Mesendoderm (in vitro differentiated cells): ENCODE data around the gene PDAP1.
A peak's percentile ranks its signal among the peaks of the same experiment; 100 is the strongest.

ENCODE experiments used
- DNase-seq: peaks from one replicate; pipeline ENCODE4 v3.0.0; 2013
- H2AK5ac ChIP-seq: 2 replicates; pipeline ENCODE4 v1.6.1; 2013; ENCODE audit warnings: low read length, inconsistent platforms
- H2BK120ac ChIP-seq: 2 replicates; pipeline ENCODE4 v1.6.1; 2013; ENCODE audit warnings: low read depth, mild to moderate bottlenecking, low read length, moderate library complexity, mixed read lengths
- H2BK15ac ChIP-seq: replicated peaks from 2 replicates; pipeline ENCODE4 v1.6.1; 2013; ENCODE audit warnings: low read depth, mild to moderate bottlenecking, moderate library complexity
- H2BK5ac ChIP-seq: 2 replicates; pipeline ENCODE4 v1.6.1; 2013; ENCODE audit warnings: low read length, inconsistent platforms
- H3K18ac ChIP-seq: 2 replicates; pipeline ENCODE4 v1.6.1; 2013; ENCODE audit warnings: mild to moderate bottlenecking, low read length, mixed read lengths
- H3K23ac ChIP-seq: one replicate; pipeline ENCODE4 v1.6.1; 2013; ENCODE audit warnings: low read length
- H3K27ac ChIP-seq: 2 replicates; pipeline ENCODE4 v1.5.1; 2013; ENCODE audit warnings: low read depth, mild to moderate bottlenecking, inconsistent platforms, low read length, moderate library complexity
- H3K27me3 ChIP-seq: 2 replicates; pipeline ENCODE4 v1.6.1; 2013; ENCODE audit warnings: low read length, control low read depth, mild to moderate bottlenecking, inconsistent platforms; ENCODE audit not compliant: insufficient read depth, poor library complexity
- H3K36me3 ChIP-seq: 2 replicates; pipeline ENCODE4 v1.6.1; 2013; ENCODE audit warnings: low read length, inconsistent platforms; ENCODE audit not compliant: control insufficient read depth, insufficient read depth
- H3K4ac ChIP-seq: one replicate; pipeline ENCODE4 v1.6.1; 2013; ENCODE audit warnings: low read depth, mild to moderate bottlenecking, low read length, moderate library complexity
- H3K4me1 ChIP-seq: 2 replicates; pipeline ENCODE4 v1.6.1; 2013; ENCODE audit warnings: low read depth, low read length, inconsistent platforms; ENCODE audit not compliant: control insufficient read depth
- H3K4me2 ChIP-seq: 2 replicates; pipeline ENCODE4 v1.6.1; 2013; ENCODE audit warnings: low read length
- H3K4me3 ChIP-seq: 2 replicates; pipeline ENCODE4 v1.5.1; 2013; ENCODE audit warnings: mild to moderate bottlenecking, low read length
- H3K56ac ChIP-seq: one replicate; pipeline ENCODE4 v1.6.1; 2013; ENCODE audit warnings: low read length
- H3K79me1 ChIP-seq: 2 replicates; pipeline ENCODE4 v1.6.1; 2013; ENCODE audit warnings: low read length, inconsistent platforms
- H3K79me2 ChIP-seq: 2 replicates; pipeline ENCODE4 v1.6.1; 2013; ENCODE audit warnings: mild to moderate bottlenecking, low read length; ENCODE audit not compliant: control insufficient read depth, insufficient read depth
- H3K9ac ChIP-seq: 2 replicates; pipeline ENCODE4 v1.6.1; 2013; ENCODE audit warnings: low read length, inconsistent platforms
- H4K5ac ChIP-seq: one replicate; pipeline ENCODE4 v1.6.1; 2013; ENCODE audit warnings: low read length
- H4K8ac ChIP-seq: one replicate; pipeline ENCODE4 v1.6.1; 2013; ENCODE audit warnings: low read depth, mild to moderate bottlenecking, control low read depth, low read length, moderate library complexity
- WGBS: extraction: QIAGEN DNeasy Blood & Tissue Kit; methylation state at CpG from one replicate; pipeline ENCODE4 v1.1.7; 2013; ENCODE audit warnings: low lambda C conversion rate, missing lambda C conversion rate; ENCODE audit not compliant: insufficient coverage; ENCODE audit errors: extremely low coverage; 5-methylcytosine and 5-hydroxymethylcytosine counted together

PDAP1 gene

DNA sequence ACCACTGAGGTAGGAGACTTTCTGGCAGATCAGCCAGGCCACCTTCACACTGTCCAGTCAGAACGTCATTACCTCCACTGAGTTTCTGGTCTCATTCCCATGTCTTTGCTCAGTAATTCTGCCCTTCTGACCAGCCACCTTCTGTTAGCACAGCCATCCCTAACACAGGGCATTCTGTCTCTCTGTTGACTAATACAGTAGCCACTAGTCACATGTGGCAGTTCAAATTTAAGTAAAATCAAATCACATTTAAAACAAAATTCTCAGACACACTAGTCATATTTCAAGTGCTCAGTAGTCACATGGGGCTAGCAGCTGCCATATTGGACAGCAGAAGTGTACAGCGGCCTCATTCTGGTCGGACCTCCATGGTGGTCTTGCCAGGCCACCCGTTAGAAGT lies 37.7 kb upstream of the PDAP1 start:
- Histone ChIP-seq H2BK15ac (no peak overlapping the region), H3K4ac (no peak overlapping the region), H3K27ac (no peak overlapping the region), H2AK5ac (no peak overlapping the region), H3K79me2 (peaks cover 4% of the 10 kb centered on the region), H2BK5ac (no peak overlapping the region), H3K79me1 (peaks cover 5% of the 10 kb centered on the region), H3K36me3 (peaks cover 21% of the 10 kb centered on the region), H3K18ac (no peak overlapping the region), H4K5ac (no peak overlapping the region), H4K8ac (no peak overlapping the region), H3K4me3 (no peak overlapping the region), H3K9ac (no peak overlapping the region), H3K4me2 (no peak overlapping the region), H3K56ac (no peak overlapping the region), H3K4me1 (no peaks in the 10 kb centered on the region), H3K27me3 (no peaks in the 10 kb centered on the region), H3K23ac (no peak overlapping the region), H2BK120ac (no peak overlapping the region)
- DNase-seq: no peak
- no CpG with 5 or more reads among the region's 4 CpGs for WGBS

DNA sequence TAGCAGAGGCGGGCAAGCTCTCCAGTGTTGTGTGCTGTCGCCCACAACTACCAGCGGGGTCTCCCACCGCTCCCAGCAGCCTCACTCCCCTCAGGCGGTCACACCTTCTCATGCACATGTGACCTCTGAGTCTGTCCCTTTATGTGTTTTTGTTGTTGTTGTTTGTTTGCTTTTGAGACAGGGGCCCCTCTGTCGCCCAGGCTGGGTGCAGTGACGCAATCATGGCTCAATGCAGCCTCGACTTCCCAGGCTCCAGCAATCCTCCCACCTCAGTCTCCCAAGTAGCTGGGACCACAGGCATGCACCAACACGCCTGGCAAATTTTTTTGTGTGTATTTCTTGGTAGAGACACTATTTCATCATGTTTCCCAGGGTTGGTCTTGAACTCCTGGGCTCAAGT lies 31.8 kb upstream of the PDAP1 start:
- H2BK120ac ChIP-seq: no peak overlapping the region
- H3K79me2 ChIP-seq: peaks cover 30% of the 10 kb centered on the region
- peak overlapping the region; percentile 10 for H3K9ac ChIP-seq
- H3K79me1 ChIP-seq: peaks cover 21% of the 10 kb centered on the region
- H2BK5ac ChIP-seq: no peak overlapping the region
- H3K4me2 ChIP-seq: no peak overlapping the region
- DNase-seq: peak; percentile 53
- no peak overlapping the region for H3K4ac ChIP-seq
- no peak overlapping the region for H3K27ac ChIP-seq
- no CpG with 5 or more reads among the region's 9 CpGs for WGBS
- H3K27me3 ChIP-seq: no peaks in the 10 kb centered on the region
- no peak overlapping the region for H4K8ac ChIP-seq
- peaks cover 9% of the 10 kb centered on the region for H3K36me3 ChIP-seq
- no peaks in the 10 kb centered on the region for H3K4me1 ChIP-seq
- no peak overlapping the region for H3K56ac ChIP-seq
- H3K23ac ChIP-seq: no peak overlapping the region
- H2BK15ac ChIP-seq: no peak overlapping the region
- no peak overlapping the region for H4K5ac ChIP-seq
- no peak overlapping the region for H3K18ac ChIP-seq
- no peak overlapping the region for H2AK5ac ChIP-seq
- H3K4me3 ChIP-seq: no peak overlapping the region

DNA sequence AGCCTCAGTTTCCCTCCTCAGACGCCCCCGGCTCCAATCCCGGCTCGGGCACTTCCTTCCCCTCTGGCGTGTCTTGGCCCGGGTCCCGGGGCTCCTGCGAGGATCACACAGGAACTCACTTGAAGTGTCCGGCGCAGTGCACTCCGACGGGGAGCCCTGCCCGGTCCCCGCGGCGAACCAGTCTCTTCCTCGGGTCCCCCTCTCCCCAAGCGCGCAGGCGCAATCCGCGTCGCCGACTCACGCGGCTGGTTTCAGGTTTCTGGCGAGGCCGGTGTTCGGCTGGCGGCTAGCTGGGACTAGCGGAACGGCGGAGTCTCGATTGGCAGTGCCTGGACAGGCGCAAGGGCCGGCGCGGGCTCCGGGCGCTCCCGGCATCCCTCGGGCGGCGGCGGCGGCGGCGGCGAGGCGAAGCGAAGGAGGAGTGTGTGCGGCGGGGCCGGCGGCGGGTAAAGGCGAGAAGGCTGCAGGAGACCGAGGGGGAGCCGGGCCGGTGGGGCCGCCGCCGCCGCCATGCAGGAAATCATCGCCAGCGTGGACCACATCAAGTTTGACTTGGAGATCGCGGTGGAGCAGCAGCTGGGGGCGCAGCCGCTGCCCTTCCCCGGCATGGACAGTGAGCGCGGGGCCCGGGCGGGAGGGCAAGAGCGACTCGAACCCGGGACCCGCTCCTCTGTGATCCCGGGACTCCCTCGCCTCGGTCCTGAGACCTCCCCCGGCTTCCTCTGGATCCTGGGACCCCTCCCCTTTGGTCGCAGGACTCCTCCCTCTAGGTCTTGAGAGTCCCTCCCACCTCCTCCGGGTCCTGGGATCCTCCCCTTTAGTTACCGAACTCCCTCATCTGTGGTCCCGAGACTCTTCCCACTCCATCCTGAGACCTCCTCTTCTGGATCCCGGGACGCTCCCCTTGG lies 30.4 kb upstream of the PDAP1 start, which contains the start of the genes CPSF4 and PTCD1:
CPSF4 (plus strand) TSS at position 371 of the 908 bp plus-strand sequence; CDS start at position 511, 140 bp downstream.
PTCD1 (minus strand) TSS at position 226 of the 908 bp plus-strand sequence. CDS start 3,556 bp downstream, outside the sequence.
- peaks cover 4% of the 10 kb centered on the region for H3K36me3 ChIP-seq
- peak within 1 kb of the TSS; percentile 98 for H4K8ac ChIP-seq
- peak within 1 kb of the TSS; percentile 19 for H2BK120ac ChIP-seq
- peak within 1 kb of the TSS; percentile 98 for H3K9ac ChIP-seq
- H3K56ac ChIP-seq: peak within 1 kb of the TSS; percentile 98
- peak within 1 kb of the TSS; percentile 88 for H3K4me3 ChIP-seq
- H3K79me1 ChIP-seq: peaks cover 21% of the 10 kb centered on the region
- no peak within 1 kb of the TSS for H4K5ac ChIP-seq
- peak within 1 kb of the TSS; percentile 96 for H3K4ac ChIP-seq
- H2BK15ac ChIP-seq: no peak within 1 kb of the TSS
- H3K4me2 ChIP-seq: peak within 1 kb of the TSS; percentile 84
- H3K27me3 ChIP-seq: no peaks in the 10 kb centered on the region
- peak within 1 kb of the TSS; percentile 88 for H3K18ac ChIP-seq
- no CpG with 5 or more reads among the region's 89 CpGs for WGBS
- peaks cover 30% of the 10 kb centered on the region for H3K79me2 ChIP-seq
- no peak within 1 kb of the TSS for H3K23ac ChIP-seq
- H3K27ac ChIP-seq: peak within 1 kb of the TSS; percentile 98
- H2BK5ac ChIP-seq: peak within 1 kb of the TSS; percentile 76
- no peaks in the 10 kb centered on the region for H3K4me1 ChIP-seq
- peak; percentile 97 for DNase-seq
- no peak within 1 kb of the TSS for H2AK5ac ChIP-seq

DNA sequence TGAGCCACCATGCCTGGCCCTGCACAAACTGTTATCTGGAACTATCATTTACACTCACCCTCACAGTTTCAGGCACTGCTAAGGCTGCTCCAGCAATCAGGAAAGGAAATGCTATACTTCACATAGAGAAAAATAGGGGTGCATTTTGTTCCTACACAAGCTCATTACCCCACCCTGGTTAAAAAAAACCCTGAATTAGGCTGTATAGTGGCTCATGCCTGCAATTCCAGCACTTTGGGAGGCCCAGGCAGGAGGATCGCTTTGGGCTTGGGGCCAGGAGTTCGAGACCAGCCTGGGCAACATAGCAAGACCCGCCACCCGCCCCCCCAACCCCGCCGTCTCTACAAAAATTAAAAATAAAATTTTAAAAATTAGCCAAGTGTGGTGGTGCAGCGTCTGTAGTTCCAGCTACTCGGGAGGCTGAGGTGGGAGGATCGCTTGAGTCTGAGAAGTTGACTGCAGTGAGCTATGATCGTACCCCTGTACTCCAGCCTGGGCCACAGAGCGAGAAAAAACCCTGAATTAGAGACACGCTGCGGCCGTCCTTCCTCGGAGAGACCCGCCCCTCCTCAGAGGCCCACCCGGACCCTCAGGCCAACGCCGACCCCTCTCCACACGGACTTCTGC lies 29.7 kb upstream of the PDAP1 start:
- Histone ChIP-seq H2AK5ac (no peak overlapping the region), H3K56ac (peak overlapping the region; percentile 98), H3K4me2 (peak overlapping the region; percentile 64), H3K4me3 (peak overlapping the region; percentile 55), H3K23ac (no peak overlapping the region), H4K8ac (no peak overlapping the region), H3K27me3 (no peaks in the 10 kb centered on the region), H3K27ac (no peak overlapping the region), H2BK120ac (no peak overlapping the region), H3K79me2 (peaks cover 30% of the 10 kb centered on the region), H3K4ac (no peak overlapping the region), H2BK5ac (no peak overlapping the region), H3K79me1 (peaks cover 21% of the 10 kb centered on the region), H3K9ac (peak overlapping the region; percentile 74), H3K4me1 (no peaks in the 10 kb centered on the region), H3K36me3 (peaks cover 6% of the 10 kb centered on the region), H3K18ac (peak overlapping the region; percentile 22), H2BK15ac (no peak overlapping the region), H4K5ac (no peak overlapping the region)
- WGBS: no CpG with 5 or more reads among the region's 20 CpGs
- DNase-seq: no peak

DNA sequence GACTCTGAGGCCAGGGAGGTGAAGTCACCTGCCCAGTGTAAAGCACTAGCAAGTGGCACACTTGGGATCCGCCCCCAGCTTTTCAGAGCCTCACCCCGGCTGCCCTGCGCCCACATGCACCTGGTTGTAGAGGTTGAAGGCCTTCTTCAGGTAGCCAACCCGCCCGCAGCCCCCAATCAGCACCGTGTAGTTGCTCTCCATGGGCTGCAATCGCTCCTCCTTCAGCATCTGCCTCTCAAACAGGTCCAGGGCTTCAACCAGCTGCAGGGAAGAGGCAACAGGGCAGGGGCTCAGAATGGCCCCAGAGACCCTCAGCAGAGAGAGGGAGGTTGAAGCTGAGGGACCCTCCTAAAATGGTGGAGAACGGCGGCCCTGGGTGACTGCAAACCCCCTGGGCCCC lies 24.8 kb upstream of the PDAP1 start:
- no CpG with 5 or more reads among the region's 9 CpGs for WGBS
- Histone ChIP-seq H2AK5ac (no peak overlapping the region), H3K27ac (no peak overlapping the region), H2BK15ac (no peak overlapping the region), H4K8ac (no peak overlapping the region), H3K79me2 (peaks cover 12% of the 10 kb centered on the region), H3K4me2 (no peak overlapping the region), H3K18ac (no peak overlapping the region), H3K4ac (no peak overlapping the region), H4K5ac (no peak overlapping the region), H3K23ac (no peak overlapping the region), H3K79me1 (peaks cover 8% of the 10 kb centered on the region), H3K9ac (no peak overlapping the region), H2BK5ac (no peak overlapping the region), H3K27me3 (no peaks in the 10 kb centered on the region), H3K4me3 (no peak overlapping the region), H2BK120ac (no peak overlapping the region), H3K4me1 (no peaks in the 10 kb centered on the region), H3K36me3 (peaks cover 19% of the 10 kb centered on the region), H3K56ac (no peak overlapping the region)
- DNase-seq: no peak
